Measurements from ENCODE around the gene TIPRL.

GRCh38 chr1:168243198-168243597 lies 64.4 kb downstream of the TIPRL start:
- TF ChIP-seq FOXK2 (IDR thresholded peaks at IDR 0.05) (no peak), FOXM1 (IDR thresholded peaks at IDR 0.05; ENCODE audit: borderline replicate concordance) (no peak), ARNT (IDR thresholded peaks at IDR 0.05) (no peak), FOXA1 (IDR thresholded peaks at IDR 0.05) (no peak), L3MBTL2 (conservative IDR thresholded peaks at IDR 0.05) (no peak), SUZ12 (IDR thresholded peaks at IDR 0.05) (no peak), PKNOX1 (IDR thresholded peaks at IDR 0.05) (no peak)

All from HEK293T (cell line).